ENCODE data around the gene GLTP.
"Not testable (repeated sequence)": the region's sequence is repeated elsewhere in the genome, so short reads cannot be mapped to it uniquely, and the experiment has no call there.

Gene GLTP

GRCh38 chr12:109892165-109892715 lies 11.9 kb upstream of the GLTP start:
- H3K4me2 ChIP-seq (ENCODE audit: low read depth, low read length, poor library complexity, severe bottlenecking): no peak overlapping the region
- H3K27me3 ChIP-seq (ENCODE audit: low read length): no peaks in the 10 kb centered on the region
- H3K79me2 ChIP-seq (ENCODE audit: insufficient read depth, low read length): no peaks in the 10 kb centered on the region
- H3K9ac ChIP-seq (ENCODE audit: low read length): no peak overlapping the region
- no peaks in the 10 kb centered on the region for H3K9me3 ChIP-seq (ENCODE audit: insufficient read depth, low read length)
- no peak overlapping the region for H3K4me3 ChIP-seq (ENCODE audit: insufficient read depth, low read length, poor library complexity, severe bottlenecking)
- no peak overlapping the region for H3K27ac ChIP-seq (ENCODE audit: low read depth, low read length)
- no peaks in the 10 kb centered on the region for H3F3A ChIP-seq (ENCODE audit: insufficient read depth)
- TF ChIP-seq EZH2phosphoT487 (conservative IDR thresholded peaks at IDR 0.05; ENCODE audit: low read length) (no peak), CTCF (IDR thresholded peaks at IDR 0.05; ENCODE audit: insufficient read depth, low read length, poor library complexity, severe bottlenecking) (no peak)
- no peaks in the 10 kb centered on the region for H3K9me2 ChIP-seq (replicated peaks; ENCODE audit: insufficient read depth, low read length)
- H3K36me3 ChIP-seq (ENCODE audit: low read length): no peaks in the 10 kb centered on the region
- H2AFZ ChIP-seq (ENCODE audit: low read depth, low read length, severe bottlenecking): no peak overlapping the region
- H4K20me1 ChIP-seq (ENCODE audit: low read depth, low read length): no peaks in the 10 kb centered on the region

- not testable (repeated sequence) for H3K36me3 ChIP-seq (ENCODE audit: low read length); H2AFZ ChIP-seq (ENCODE audit: low read depth, low read length, severe bottlenecking); H4K20me1 ChIP-seq (ENCODE audit: low read depth, low read length); H3K4me3 ChIP-seq (ENCODE audit: insufficient read depth, low read length, poor library complexity, severe bottlenecking); H3K79me2 ChIP-seq (ENCODE audit: insufficient read depth, low read length); H3K9me3 ChIP-seq (ENCODE audit: insufficient read depth, low read length); H3K9me2 ChIP-seq (replicated peaks; ENCODE audit: insufficient read depth, low read length); H3K4me2 ChIP-seq (ENCODE audit: low read depth, low read length, poor library complexity, severe bottlenecking); H3F3A ChIP-seq (ENCODE audit: insufficient read depth); H3K27ac ChIP-seq (ENCODE audit: low read depth, low read length); H3K9ac ChIP-seq (ENCODE audit: low read length); H3K27me3 ChIP-seq (ENCODE audit: low read length)
Measured at GRCh38 chr12:109891731-109892130, 11.4 kb upstream of the GLTP start.

- H3K9me3 ChIP-seq (ENCODE audit: insufficient read depth, low read length): no peaks in the 10 kb centered on the region
- H3K9me2 ChIP-seq (replicated peaks; ENCODE audit: insufficient read depth, low read length): no peaks in the 10 kb centered on the region
- no peaks in the 10 kb centered on the region for H3F3A ChIP-seq (ENCODE audit: insufficient read depth)
- no peaks in the 10 kb centered on the region for H3K27me3 ChIP-seq (ENCODE audit: low read length)
- H2AFZ ChIP-seq (ENCODE audit: low read depth, low read length, severe bottlenecking): no peak overlapping the region
- no peak overlapping the region for H3K4me2 ChIP-seq (ENCODE audit: low read depth, low read length, poor library complexity, severe bottlenecking)
- H3K36me3 ChIP-seq (ENCODE audit: low read length): no peaks in the 10 kb centered on the region
- no peak overlapping the region for H3K4me3 ChIP-seq (ENCODE audit: insufficient read depth, low read length, poor library complexity, severe bottlenecking)
- H3K9ac ChIP-seq (ENCODE audit: low read length): no peak overlapping the region
- TF ChIP-seq CTCF (IDR thresholded peaks at IDR 0.05; ENCODE audit: insufficient read depth, low read length, poor library complexity, severe bottlenecking): no peak
- TF ChIP-seq EZH2phosphoT487 (conservative IDR thresholded peaks at IDR 0.05; ENCODE audit: low read length): no peak
- H3K27ac ChIP-seq (ENCODE audit: low read depth, low read length): no peak overlapping the region
- H3K79me2 ChIP-seq (ENCODE audit: insufficient read depth, low read length): no peaks in the 10 kb centered on the region
- no peaks in the 10 kb centered on the region for H4K20me1 ChIP-seq (ENCODE audit: low read depth, low read length)
Measured at GRCh38 chr12:109890620-109891170, 10.4 kb upstream of the GLTP start.

- H3K27ac ChIP-seq (ENCODE audit: low read depth, low read length): no peak overlapping the region
- no peaks in the 10 kb centered on the region for H4K20me1 ChIP-seq (ENCODE audit: low read depth, low read length)
- peak overlapping the region; percentile 20 for H3K4me2 ChIP-seq (ENCODE audit: low read depth, low read length, poor library complexity, severe bottlenecking)
- TF ChIP-seq EZH2phosphoT487 (conservative IDR thresholded peaks at IDR 0.05; ENCODE audit: low read length): no peak
- no peak for TF ChIP-seq CTCF (IDR thresholded peaks at IDR 0.05; ENCODE audit: insufficient read depth, low read length, poor library complexity, severe bottlenecking)
- no peaks in the 10 kb centered on the region for H3K9me3 ChIP-seq (ENCODE audit: insufficient read depth, low read length)
- H3K27me3 ChIP-seq (ENCODE audit: low read length): no peaks in the 10 kb centered on the region
- H3K79me2 ChIP-seq (ENCODE audit: insufficient read depth, low read length): no peaks in the 10 kb centered on the region
- no peak overlapping the region for H3K4me3 ChIP-seq (ENCODE audit: insufficient read depth, low read length, poor library complexity, severe bottlenecking)
- peak overlapping the region; percentile 55 for H2AFZ ChIP-seq (ENCODE audit: low read depth, low read length, severe bottlenecking)
- no peaks in the 10 kb centered on the region for H3K36me3 ChIP-seq (ENCODE audit: low read length)
- H3F3A ChIP-seq (ENCODE audit: insufficient read depth): no peaks in the 10 kb centered on the region
- no peaks in the 10 kb centered on the region for H3K9me2 ChIP-seq (replicated peaks; ENCODE audit: insufficient read depth, low read length)
- no peak overlapping the region for H3K9ac ChIP-seq (ENCODE audit: low read length)
Measured at GRCh38 chr12:109888179-109889020, 8.1 kb upstream of the GLTP start.
